ENCODE results near the gene RASGEF1C.

- TF ChIP-seq, protein P1, sequence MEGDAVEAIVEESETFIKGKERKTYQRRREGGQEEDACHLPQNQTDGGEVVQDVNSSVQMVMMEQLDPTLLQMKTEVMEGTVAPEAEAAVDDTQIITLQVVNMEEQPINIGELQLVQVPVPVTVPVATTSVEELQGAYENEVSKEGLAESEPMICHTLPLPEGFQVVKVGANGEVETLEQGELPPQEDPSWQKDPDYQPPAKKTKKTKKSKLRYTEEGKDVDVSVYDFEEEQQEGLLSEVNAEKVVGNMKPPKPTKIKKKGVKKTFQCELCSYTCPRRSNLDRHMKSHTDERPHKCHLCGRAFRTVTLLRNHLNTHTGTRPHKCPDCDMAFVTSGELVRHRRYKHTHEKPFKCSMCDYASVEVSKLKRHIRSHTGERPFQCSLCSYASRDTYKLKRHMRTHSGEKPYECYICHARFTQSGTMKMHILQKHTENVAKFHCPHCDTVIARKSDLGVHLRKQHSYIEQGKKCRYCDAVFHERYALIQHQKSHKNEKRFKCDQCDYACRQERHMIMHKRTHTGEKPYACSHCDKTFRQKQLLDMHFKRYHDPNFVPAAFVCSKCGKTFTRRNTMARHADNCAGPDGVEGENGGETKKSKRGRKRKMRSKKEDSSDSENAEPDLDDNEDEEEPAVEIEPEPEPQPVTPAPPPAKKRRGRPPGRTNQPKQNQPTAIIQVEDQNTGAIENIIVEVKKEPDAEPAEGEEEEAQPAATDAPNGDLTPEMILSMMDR (IDR thresholded peaks at IDR 0.05): no peak
- no peak for TF ChIP-seq POLR2A (IDR thresholded peaks at IDR 0.05)
These were observed 42.9 kb upstream of the RASGEF1C start for GRCh38 chr5:180251887-180252286.
